Right cardiac atrium (tissue), 5 donors: ENCODE measurements around the gene ST6GALNAC5. TPM values are rescaled to one million over a fixed set of nuclear protein-coding genes. Genes with fewer than 3 reads are reported as not detected.

Experiments
- ATAC-seq, 2 donors: fragments of 200-7000 bp; cut with Tn5 transposase; one replicate each; pipeline versions ENCODE4 v1.8.0 to v1.9.1; 2020; ENCODE audit warnings: moderate library complexity in 2 of 2, mild to moderate bottlenecking in 1 of 2
- DNase-seq, 3 donors: peaks; one replicate each; pipeline ENCODE4 v3.0.0-alpha.2; 2020
- H3K27ac ChIP-seq: one replicate; pipeline ENCODE4 v1.5.1; 2013; ENCODE audit warnings: mild to moderate bottlenecking, low read length, control low read depth, moderate library complexity
- H3K27me3 ChIP-seq: one replicate; pipeline ENCODE4 v1.6.1; 2013; ENCODE audit not compliant: control insufficient read depth, insufficient read depth
- H3K4me1 ChIP-seq: one replicate; pipeline ENCODE4 v1.6.1; 2013; ENCODE audit warnings: low read length; ENCODE audit not compliant: control insufficient read depth, insufficient read depth
- H3K4me3 ChIP-seq: one replicate; pipeline ENCODE4 v1.5.1; 2013; ENCODE audit warnings: low read length, control low read depth
- H3K9me3 ChIP-seq: one replicate; pipeline ENCODE4 v1.6.1; 2013; ENCODE audit warnings: low read length; ENCODE audit not compliant: control insufficient read depth
- WGBS: extraction: QIAGEN DNeasy Blood & Tissue Kit; methylation state at CpG from one replicate; pipeline ENCODE4 v1.1.7; 2013; 5-methylcytosine and 5-hydroxymethylcytosine counted together
- intact Hi-C, 4 donors: fragments of 100-400 bp; cut with DNase I; formaldehyde crosslinking; loops; one replicate each; pipeline versions ENCODE4 v1.11.0 to v1.14.0; 2022 to 2023
- polyA plus RNA-seq: library from polyadenylated mRNA; stranded (reverse); fragments of 200-250 nt; gene quantifications from one replicate; pipeline ENCODE4 v1.2.3, GENCODE V29; 2013
- total RNA-seq, 4 donors: library from RNA; stranded (reverse); fragmentation: NEBNext Ultra II Directional; extraction: Animal tissue kit (Norgen Biotek cat#: 25700); gene quantifications; one replicate each; pipeline ENCODE4 v1.2.1, GENCODE V29; 2021
- donor health status: healthy with polysubstance abuse.
- donor health status: DM: no; HTN: yes; CAD: no.
- donor health status: DM: no; HTN: no; CAD: no.
- donor health status: DM: no; HTN: yes; CAD: no; lungs with severe emphysema.
- donor health status: DM: yes; HTN: yes; CAD: no.

The ST6GALNAC5 gene
- total and polyA plus RNA-seq, 5 donors = 0.39 to 2.2 (median 1.5) TPM

DNA sequence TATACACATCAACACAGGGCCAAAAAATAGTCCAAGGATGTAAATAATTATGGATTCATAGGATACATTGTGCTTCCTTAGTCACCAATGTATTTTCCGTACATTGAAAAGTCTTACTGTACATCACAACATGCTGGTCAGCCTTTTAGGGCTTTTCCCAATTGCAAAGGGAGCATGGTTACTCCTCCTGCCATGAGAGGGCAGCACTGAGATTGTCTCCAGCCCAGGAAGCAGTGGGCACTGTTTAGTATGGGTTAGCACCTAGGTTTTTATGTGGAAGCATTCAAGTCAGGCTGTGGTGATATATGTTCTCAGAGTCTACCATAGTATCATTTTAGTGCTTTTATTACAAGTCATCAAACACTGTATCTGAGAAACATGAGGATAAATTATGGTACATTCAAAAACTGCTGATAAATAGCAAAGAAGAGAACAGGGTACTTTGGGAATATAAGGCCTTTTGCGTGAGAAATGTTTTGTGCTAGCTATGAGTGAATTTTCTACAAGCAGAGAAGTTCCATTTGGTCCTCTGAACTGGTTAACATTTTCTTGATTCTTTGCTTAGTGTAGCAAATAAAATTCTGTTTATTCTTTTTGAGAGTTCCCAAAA lies 34.0 kb downstream of the ST6GALNAC5 start:
- ATAC-seq (no peak), DNase-seq (peak in 1 of 3 donors; percentile 39)
- H3K27ac ChIP-seq = no peak overlapping the region
- H3K27me3 ChIP-seq = no peaks in the 10 kb centered on the region
- no peaks in the 10 kb centered on the region for H3K4me1 ChIP-seq
- H3K9me3 ChIP-seq = no peaks in the 10 kb centered on the region
- 82% methylated on average over 2 of the region's 2 CpGs for WGBS
- no peak overlapping the region for H3K4me3 ChIP-seq
- intact Hi-C loops = no loop called here

DNA sequence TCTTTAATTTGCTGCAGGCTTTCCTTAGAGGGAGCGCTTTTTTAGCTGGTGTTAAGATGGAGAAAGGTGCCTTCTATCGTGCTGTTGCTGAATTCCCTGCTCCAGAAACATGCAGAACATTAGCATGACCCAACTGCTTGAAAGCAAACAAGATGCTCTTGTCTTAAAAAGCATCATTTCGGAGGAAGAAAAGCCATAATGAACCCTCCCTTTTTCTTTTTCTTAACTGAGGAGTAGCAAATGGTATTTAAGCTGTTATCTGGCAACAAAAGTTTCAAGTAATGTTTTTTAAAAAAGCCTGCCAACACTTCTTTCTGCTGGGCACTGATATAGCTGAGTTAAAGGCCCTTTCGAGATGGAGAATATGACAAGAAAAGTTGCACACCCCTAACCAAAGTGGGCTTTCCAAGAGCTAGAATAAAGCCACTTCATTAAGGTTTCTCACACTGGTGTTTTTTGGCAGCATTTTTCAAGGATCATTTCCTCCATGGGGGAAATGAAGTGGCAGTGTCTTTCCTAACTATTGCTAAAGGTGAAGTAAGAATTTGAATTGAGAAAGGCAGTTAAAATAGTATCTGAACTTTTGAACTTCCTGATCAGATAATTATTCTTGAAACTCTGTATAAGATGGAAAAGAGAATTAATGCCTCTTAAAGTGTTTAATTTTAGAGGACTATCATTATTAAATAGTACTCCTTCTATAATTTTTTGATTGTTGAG lies 38.8 kb downstream of the ST6GALNAC5 start:
- DNase-seq (no peak), ATAC-seq (no peak)
- Histone ChIP-seq H3K4me1 (no peaks in the 10 kb centered on the region), H3K27ac (no peak overlapping the region), H3K4me3 (no peak overlapping the region), H3K9me3 (no peaks in the 10 kb centered on the region), H3K27me3 (no peaks in the 10 kb centered on the region)
- 73% methylated on average over 4 of the region's 4 CpGs for WGBS
- intact Hi-C loops = no loop called here

DNA sequence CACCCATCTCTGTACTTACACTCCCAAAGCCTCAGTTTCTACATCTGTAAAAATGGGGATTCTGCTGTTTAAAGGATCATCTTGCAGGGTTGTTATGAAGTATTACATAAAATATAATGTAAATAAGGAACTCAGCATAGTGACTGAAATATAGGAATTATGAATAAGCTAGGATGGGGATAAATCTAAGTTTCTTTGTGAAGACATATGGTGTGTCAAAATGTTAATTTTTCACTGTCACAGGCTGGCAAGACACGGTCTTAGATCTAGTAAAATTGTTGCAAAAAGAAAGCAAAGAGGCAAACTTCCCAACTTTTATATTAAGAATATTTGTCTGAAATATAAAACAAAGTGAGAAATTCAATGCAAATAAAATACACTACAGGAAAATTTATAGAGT lies 42.0 kb downstream of the ST6GALNAC5 start:
- H3K4me1 ChIP-seq = no peaks in the 10 kb centered on the region
- no peaks in the 10 kb centered on the region for H3K9me3 ChIP-seq
- no peak overlapping the region for H3K27ac ChIP-seq
- intact Hi-C loops = no loop called here
- no peaks in the 10 kb centered on the region for H3K27me3 ChIP-seq
- ATAC-seq (no peak), DNase-seq (no peak)
- WGBS = 75% methylated on average over 1 of the region's 1 CpG
- no peak overlapping the region for H3K4me3 ChIP-seq

DNA sequence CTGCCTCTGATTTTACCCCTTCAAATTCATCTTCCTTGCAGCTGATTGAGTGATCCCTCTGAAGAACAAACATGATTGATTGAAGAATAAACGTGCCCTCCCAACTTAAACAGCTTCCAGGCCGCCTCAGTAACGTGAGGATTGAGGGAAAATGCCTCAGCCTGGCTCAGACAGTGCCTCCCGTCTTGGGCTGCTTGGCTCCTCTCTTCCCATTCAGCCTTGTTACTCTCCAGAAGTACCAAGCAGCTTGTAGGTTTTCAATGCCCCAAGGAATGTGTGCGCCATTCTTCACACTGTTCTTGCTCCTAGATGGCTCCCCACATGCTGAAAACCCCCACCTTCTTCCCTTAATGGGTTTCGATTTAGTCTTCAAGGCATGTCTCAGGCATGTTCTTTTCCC lies 51.8 kb downstream of the ST6GALNAC5 start:
- H3K9me3 ChIP-seq = no peaks in the 10 kb centered on the region
- no peaks in the 10 kb centered on the region for H3K4me1 ChIP-seq
- H3K27ac ChIP-seq = no peak overlapping the region
- DNase-seq = no peak
- no peaks in the 10 kb centered on the region for H3K27me3 ChIP-seq
- intact Hi-C loops = no loop called here
- WGBS = 65% methylated on average over 6 of the region's 6 CpGs
- H3K4me3 ChIP-seq = no peak overlapping the region
- no peak for ATAC-seq

- ATAC-seq = no peak
- 64% methylated on average over 3 of the region's 3 CpGs for WGBS
- Histone ChIP-seq H3K4me1 (no peaks in the 10 kb centered on the region), H3K4me3 (no peak overlapping the region), H3K27ac (no peak overlapping the region), H3K27me3 (no peaks in the 10 kb centered on the region), H3K9me3 (no peaks in the 10 kb centered on the region)
- DNase-seq = no peak
- intact Hi-C loops = no loop called here
These were observed 54.3 kb downstream of the ST6GALNAC5 start for GRCh38 chr1:76921590-76921989.

GRCh38 chr1:76925825-76926224 lies 58.5 kb downstream of the ST6GALNAC5 start:
- DNase-seq (no peak), ATAC-seq (no peak)
- Histone ChIP-seq H3K27me3 (no peaks in the 10 kb centered on the region), H3K9me3 (no peaks in the 10 kb centered on the region), H3K27ac (no peak overlapping the region), H3K4me3 (no peak overlapping the region), H3K4me1 (no peaks in the 10 kb centered on the region)
- 80% methylated on average over 3 of the region's 3 CpGs for WGBS
- intact Hi-C loops = no loop called here

DNA sequence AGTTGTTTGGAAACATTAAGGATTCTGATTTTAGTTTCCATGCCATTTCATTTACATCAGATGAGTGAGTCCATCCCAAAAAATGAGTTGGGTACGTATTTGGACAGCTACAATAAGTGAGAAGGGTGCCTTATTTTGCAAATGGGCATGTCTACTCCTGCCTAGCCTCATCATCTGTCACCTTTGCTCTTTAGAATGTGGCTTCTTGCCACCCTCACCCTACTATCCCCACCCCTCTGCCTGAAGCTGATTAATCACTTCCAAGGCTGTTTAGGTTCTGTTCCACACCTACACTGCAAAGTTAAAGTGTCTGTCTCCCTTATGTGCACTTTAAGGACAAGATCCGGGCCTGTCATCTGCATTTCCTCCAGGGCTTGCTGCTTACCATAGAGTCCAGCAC lies 61.2 kb downstream of the ST6GALNAC5 start:
- Histone ChIP-seq H3K9me3 (no peaks in the 10 kb centered on the region), H3K4me1 (no peaks in the 10 kb centered on the region), H3K4me3 (no peak overlapping the region), H3K27me3 (no peaks in the 10 kb centered on the region), H3K27ac (no peak overlapping the region)
- intact Hi-C loops = no loop called here
- 75% methylated on average over 2 of the region's 2 CpGs for WGBS
- no peak for DNase-seq
- ATAC-seq = no peak

- no peak for DNase-seq
- no peak for ATAC-seq
- H3K27ac ChIP-seq = no peak overlapping the region
- H3K4me1 ChIP-seq = no peaks in the 10 kb centered on the region
- H3K27me3 ChIP-seq = no peaks in the 10 kb centered on the region
- no peaks in the 10 kb centered on the region for H3K9me3 ChIP-seq
- WGBS = 96% methylated on average over 4 of the region's 4 CpGs
- intact Hi-C loops = no loop called here
- no peak overlapping the region for H3K4me3 ChIP-seq
These were observed 61.9 kb downstream of the ST6GALNAC5 start for GRCh38 chr1:76929136-76929535.

DNA sequence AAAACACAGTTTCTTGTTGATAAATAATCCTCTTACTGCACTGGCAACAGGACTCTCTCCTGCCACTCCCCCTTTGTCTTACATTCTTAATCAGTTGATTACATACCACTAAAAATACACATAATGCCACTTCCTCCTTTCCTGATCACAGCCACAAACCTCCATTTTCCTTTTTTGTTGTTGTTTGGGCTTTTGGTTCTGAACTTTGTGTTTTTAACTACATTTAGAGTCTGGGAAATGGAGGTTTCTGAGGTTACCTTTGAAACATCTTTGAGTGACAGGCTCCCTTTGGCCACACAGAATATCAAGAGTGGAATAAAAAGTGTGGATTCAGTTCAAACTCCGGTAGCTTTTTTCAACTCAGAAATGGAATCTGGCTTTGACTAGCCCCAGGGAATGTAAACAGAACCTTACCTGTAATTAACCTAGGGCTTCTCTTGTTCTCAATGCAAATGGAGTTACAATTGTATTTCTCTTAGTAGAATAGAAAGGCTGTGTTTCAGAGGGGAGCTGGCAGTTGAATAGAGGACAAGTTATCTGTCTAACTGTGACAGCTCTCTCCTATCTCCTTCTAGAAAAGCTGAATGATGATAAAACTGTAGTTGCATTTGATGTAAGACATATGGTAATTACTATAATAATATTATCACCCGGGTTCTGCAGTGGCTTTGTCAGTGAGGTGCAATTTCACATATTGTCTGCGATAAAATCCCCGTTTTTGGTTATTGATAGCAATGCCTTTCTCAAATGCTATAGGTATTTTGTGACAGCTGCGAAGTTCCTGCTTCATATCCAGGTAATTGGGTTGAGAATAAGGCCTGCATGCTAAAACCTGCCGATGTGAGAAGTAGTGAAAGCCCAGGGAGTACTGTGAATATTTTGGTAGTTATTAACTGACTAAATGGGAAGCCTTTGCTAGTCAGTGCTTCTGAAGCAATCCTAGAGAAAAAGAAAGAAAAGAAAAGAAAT lies 66.9 kb downstream of the ST6GALNAC5 start:
- Histone ChIP-seq H3K27ac (no peak overlapping the region), H3K27me3 (no peaks in the 10 kb centered on the region), H3K9me3 (no peaks in the 10 kb centered on the region), H3K4me3 (no peak overlapping the region), H3K4me1 (no peaks in the 10 kb centered on the region)
- intact Hi-C loops = no loop called here
- WGBS = 43% methylated on average over 6 of the region's 6 CpGs
- ATAC-seq (no peak), DNase-seq (no peak)

DNA sequence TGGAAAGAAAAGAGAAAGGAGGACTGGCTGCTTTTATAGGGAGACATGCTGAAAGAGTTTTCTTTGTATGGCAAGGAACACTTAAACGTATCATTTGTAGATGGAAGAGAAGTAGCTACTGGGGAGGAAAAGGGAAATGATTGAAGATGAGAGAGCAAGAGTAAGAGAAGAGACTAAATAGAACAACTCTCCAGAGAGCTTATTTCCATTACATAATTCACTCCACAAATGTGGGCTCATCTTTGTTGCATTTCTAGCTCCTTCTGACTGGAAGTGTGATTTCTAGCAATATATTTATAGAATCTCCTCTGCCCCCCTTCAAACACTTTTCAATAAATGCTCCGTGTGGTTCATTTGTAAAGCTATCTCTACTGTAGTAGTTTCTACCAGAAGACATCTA lies 71.0 kb downstream of the ST6GALNAC5 start:
- H3K27me3 ChIP-seq = no peaks in the 10 kb centered on the region
- ATAC-seq = no peak
- intact Hi-C loops = no loop called here
- no peaks in the 10 kb centered on the region for H3K4me1 ChIP-seq
- WGBS = 39% methylated on average over 2 of the region's 2 CpGs
- H3K4me3 ChIP-seq = no peak overlapping the region
- no peak overlapping the region for H3K27ac ChIP-seq
- H3K9me3 ChIP-seq = no peaks in the 10 kb centered on the region
- no peak for DNase-seq
